SU-DHL-6 (cell line): ENCODE results near the gene MSH3.

Experiments
- CTCF ChIP-seq: fragments of 200-600 bp; sonication (generic); IDR thresholded peaks from one replicate; pipeline ENCODE4 v1.5.1; 2017; ENCODE audit warnings: antibody characterized with exemption, mild to moderate bottlenecking, low read length, moderate library complexity; ENCODE audit not compliant: insufficient read depth, poor library complexity, severe bottlenecking
- EZH2phosphoT487 ChIP-seq: fragments of 200-600 bp; sonication (generic), shearing (Covaris generic); conservative IDR thresholded peaks from 2 replicates; pipeline ENCODE4 v1.6.1; 2018; ENCODE audit warnings: mild to moderate bottlenecking, antibody characterized with exemption, low read length, moderate library complexity, mixed read lengths

GRCh38 chr5:80781356-80781755, 126.9 kb downstream of the MSH3 start:
- TF ChIP-seq CTCF (no peak), EZH2phosphoT487 (no peak)
